ENCODE measurements around the gene OR2AG1.
"Not testable (repeated sequence)": the region's sequence is repeated elsewhere in the genome, so short reads cannot be mapped to it uniquely, and the experiment has no call there.

OR2AG1 gene

DNA sequence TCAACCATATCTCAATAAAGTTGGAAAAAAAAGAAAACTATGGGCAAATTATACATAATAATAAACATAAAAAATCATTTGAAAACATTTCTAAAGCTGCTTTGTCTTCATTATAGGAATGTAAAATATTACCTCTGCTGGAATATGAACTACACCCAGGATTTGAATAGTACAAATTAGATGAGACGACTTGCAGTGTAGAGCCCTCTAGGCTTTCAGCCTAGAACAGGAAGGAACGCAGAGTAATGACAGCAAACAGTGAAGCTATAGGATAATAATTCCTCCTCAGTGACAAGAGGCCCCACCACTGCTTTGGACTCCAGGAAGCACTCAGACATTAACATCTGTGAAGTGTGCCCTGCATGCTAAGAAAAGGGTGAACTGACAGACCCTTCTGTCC is 7.7 kb downstream of the OR2AG1 start:
- no peak for DNase-seq (ENCODE audit: low read depth)

GRCh38 chr11:6794639-6795038 is 11.8 kb downstream of the OR2AG1 start:
- no peak for DNase-seq (ENCODE audit: low read depth)

- DNase-seq (ENCODE audit: low read depth), result peak; percentile 26
These were observed 16.6 kb downstream of the OR2AG1 start, which contains the start of gene OR6A2 for GRCh38 chr11:6799402-6799801. Gene OR6A2 (minus strand): TSS chr11:6799689. CDS start chr11:6795708, 3,981 bp downstream.

GRCh38 chr11:6801075-6801474 is 18.3 kb downstream of the OR2AG1 start:
- not testable (repeated sequence) for DNase-seq (ENCODE audit: low read depth)

DNA sequence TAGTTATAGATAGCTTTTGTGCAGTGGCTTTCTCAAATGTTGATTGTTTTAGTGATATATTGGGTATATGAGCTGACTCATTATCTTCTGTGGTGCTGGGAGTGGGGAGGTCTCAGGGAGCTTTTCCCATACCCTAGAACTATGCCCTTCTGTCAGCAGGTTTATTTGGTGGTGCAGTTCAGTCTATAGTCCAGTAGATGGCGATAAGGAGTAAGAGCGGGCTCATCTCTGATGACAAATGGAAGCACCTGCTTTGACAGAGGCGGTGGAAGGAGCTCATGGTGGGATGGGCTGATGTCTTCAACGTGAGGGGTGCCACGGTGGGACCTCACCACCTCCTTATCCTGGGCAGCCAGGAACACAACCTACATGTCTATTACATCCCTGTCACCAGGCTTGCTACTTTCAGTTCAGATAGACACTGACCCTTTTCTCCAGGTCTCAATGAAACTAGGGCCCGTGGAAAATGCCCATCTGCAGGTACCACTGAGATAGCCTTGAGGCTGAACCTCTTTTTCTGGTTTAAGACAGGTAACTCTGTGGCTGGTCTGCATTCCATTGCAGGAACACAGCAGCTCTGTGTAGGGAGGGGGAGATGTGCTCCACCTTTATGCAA is 29.7 kb downstream of the OR2AG1 start:
- peak; percentile 24 for DNase-seq (ENCODE audit: low read depth)

- no peak for DNase-seq (ENCODE audit: low read depth)
These were observed 30.8 kb downstream of the OR2AG1 start for GRCh38 chr11:6813656-6814055.

DNA sequence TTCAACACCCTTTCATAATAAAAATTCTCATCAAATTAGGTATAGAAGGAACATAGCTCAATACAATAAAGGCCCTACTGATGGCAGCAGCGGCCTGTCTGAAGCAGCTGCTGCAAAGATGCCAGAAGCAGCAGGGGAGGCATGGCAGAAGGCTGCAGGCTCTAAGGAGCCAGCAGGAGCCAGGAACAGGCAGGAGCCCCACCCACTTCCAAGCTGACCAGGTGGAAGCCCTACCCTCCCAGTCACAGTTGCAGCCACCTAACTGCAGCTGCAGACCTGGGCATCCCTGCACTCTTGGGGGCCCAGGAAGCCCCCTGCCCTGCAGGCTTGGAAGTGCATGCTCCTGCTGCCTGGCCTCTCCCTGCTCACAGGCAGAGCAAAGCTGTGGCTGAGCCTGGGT is 34.9 kb downstream of the OR2AG1 start:
- no peak for DNase-seq (ENCODE audit: low read depth)

DNA sequence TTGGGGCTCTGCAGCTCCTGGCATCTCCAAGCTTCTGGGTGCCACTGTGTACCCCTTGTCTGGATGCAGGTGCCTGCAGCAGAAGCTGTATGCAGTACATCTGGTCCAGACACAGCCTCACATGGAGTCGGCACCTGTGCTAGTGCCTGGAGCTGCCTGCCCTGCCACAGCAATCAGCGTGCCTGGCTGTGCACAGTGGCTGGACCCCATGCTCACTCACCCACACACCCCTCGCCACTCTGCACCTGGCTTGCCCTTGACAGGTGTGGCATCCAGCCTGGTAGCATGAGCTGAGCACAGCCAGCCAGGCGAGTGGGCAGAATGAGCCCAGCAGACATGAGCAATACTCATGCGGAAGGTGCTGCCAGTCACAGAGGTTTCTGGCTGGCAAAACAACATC is 36.1 kb downstream of the OR2AG1 start:
- DNase-seq (ENCODE audit: low read depth), result no peak

- no peak for DNase-seq (ENCODE audit: low read depth)
These were observed 41.5 kb downstream of the OR2AG1 start for GRCh38 chr11:6824136-6824823.

DNA sequence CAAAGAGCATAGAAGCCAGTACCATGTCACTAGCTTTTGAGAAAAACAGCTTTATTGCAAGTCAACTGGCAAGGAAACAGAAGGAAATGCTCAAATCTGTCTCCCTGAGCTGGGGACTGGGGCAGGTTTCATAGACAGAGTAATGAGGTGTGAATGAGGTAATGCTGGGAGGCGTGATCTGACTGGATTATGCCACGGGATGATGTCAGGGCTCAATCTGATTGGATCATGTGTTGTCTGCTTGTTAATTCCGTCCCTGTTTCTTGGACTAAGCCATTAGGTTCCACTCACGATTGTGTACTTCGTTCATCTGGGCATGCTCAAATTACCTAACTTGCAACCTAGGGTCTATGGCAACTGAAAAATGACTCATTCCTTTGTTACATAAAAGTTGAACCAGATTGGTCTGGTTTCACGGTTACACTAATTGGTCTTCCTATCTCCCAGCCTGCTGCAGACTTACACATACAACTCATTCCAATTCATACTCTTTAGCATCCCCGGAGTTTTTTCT is 42.5 kb downstream of the OR2AG1 start:
- no peak for DNase-seq (ENCODE audit: low read depth)

DNA sequence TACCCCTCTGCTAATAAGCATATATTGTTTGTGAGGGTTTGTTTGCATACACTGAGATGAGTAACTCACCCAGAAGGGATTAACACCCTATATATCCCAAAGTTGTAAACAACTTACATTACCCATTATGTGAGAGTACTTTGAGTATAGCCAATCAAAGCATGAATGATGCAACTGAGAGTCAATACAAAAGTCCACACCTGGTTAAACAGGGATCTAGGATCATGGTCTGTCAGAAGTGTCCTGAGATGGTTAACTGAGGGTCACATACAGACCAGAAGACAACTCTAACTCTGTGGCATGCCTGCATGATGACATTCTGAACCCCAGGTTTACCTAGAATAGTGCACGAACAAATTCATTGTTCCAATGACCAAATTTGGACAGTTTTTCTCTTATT is 45.3 kb downstream of the OR2AG1 start:
- no peak for DNase-seq (ENCODE audit: low read depth)

GRCh38 chr11:6833356-6833755 is 50.5 kb downstream of the OR2AG1 start:
- no peak for DNase-seq (ENCODE audit: low read depth)

DNA sequence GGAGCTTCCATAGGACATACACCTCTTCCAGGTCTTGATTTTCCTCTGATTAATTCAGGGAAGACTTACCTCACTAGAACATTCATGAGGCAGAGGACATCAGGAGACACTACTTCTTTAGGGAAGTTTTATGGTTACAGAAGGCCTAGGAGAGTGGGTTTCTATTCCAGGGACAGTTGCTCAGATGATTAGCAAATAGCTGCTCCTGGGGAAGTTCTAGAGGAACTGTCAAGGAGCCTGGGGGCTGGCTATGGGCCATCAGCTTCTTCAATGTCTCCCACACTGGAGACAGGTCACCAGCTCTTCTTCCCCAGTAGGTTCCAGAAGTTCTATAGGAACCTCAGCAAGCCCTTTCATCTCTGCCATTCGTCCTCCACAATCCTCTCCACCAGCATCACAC is 51.2 kb downstream of the OR2AG1 start:
- DNase-seq (ENCODE audit: low read depth), result no peak
